Activated CD4-positive, alpha-beta T cell treated with anti-CD3 and anti-CD28 coated beads, Interleukin-2, Interleukin-6, amounts not matched to agents 100 ng/mL and 50 ng/mL, durations not matched to agents 16 hours and 8 hours (primary cell): ENCODE data around the gene C16orf96.
A peak's percentile ranks its signal among the peaks of the same experiment; 100 is the strongest.

Experiments
- DNase-seq: peaks from one replicate; pipeline ENCODE4 v3.0.0-alpha.2; 2020

C16orf96 gene

DNA sequence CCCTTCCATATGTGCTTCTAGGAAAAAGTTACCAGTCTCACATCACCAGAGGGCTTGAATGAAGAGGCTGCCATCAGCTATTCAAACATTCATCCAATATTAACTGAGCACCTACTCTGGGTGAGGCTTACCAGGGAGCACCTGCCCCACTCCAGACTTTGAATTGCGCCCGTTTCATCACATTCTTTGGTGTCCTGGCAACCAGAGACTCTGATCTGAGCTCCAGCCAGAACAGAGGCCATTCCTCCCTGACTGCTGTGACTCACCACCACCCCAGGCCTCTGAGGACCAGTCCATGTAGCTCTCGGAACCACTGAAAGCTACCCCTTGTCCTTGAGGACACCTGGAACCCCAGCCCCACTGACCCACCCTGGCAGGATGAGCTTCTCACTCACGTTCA, at the start of gene C16orf96:
Gene C16orf96, plus strand, starts transcription at position 229 of the 400 bp plus-strand sequence. Its CDS starts 150 bp downstream, at position 379.
- no peak for DNase-seq

DNA sequence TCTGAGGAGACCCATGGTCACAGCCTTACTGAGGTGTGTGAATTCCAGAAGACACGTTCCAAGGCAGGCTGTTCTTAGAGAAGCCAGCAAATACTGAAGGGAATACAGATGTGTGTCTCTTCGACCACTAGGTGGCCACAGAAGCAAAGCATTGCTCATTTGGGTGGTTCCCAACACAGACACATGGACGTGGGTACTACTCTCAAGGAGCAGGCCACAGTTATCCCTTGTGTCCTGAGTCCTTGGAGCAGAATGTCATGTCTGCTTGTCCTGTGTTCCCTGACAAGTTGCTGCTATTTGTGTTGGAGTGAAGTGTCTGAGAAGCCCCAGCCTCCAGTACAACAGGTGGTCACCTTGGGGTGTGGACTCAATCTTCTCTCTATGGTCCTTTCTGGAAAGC, 49.7 kb upstream of the C16orf96 start:
- peak; percentile 73 for DNase-seq

DNA sequence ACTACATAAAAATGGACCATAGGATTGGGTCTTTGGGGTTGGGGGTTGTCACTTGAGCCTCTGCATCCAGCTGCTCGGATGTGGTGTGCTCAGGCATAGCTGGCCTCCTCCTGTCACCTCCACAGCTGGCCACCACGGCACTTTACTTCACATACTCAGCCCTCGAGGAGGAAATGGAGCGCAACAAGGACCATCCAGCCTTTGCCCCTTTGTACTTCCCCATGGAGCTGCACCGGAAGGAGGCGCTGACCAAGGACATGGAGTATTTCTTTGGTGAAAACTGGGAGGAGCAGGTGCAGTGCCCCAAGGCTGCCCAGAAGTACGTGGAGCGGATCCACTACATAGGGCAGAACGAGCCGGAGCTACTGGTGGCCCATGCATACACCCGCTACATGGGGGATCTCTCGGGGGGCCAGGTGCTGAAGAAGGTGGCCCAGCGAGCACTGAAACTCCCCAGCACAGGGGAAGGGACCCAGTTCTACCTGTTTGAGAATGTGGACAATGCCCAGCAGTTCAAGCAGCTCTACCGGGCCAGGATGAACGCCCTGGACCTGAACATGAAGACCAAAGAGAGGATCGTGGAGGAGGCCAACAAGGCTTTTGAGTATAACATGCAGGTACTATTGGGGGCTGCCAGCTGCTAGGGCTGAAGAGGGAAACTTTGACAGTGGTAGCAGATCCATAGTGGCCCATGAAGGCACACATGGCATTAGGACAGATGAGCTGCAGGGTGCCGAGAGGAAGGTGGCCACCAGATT, 48.4 kb upstream of the C16orf96 start:
- DNase-seq: no peak

DNA sequence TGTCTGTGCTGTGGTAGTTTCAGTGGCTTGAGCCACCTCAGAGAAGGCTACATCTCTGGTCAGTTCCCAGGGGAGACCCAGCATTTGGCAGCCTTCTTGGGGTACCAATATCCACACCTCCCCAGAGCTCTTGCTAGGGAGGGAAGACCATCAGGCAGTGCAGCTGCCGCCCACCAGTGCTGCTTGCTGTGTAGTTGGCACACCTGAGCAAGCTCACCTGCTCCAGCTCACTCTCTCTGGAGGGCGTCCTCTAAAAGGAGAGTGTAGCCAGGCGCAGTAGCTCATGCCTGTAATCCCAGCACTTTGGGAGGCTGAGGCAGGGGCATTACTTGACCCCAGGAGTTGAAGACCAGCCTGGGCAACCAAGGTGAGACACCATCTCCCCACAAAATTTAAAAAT, 47.3 kb upstream of the C16orf96 start:
- no peak for DNase-seq

DNA sequence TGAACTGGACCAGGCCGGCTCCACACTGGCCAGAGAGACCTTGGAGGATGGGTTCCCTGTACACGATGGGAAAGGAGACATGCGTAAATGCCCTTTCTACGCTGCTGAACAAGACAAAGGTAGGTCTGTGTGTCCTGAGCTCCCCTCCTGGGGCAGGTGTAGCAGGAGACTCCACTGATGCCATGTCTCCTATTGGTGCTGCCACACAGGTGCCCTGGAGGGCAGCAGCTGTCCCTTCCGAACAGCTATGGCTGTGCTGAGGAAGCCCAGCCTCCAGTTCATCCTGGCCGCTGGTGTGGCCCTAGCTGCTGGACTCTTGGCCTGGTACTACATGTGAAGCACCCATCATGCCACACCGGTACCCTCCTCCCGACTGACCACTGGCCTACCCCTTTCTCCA, 46.7 kb upstream of the C16orf96 start:
- no peak for DNase-seq

DNA sequence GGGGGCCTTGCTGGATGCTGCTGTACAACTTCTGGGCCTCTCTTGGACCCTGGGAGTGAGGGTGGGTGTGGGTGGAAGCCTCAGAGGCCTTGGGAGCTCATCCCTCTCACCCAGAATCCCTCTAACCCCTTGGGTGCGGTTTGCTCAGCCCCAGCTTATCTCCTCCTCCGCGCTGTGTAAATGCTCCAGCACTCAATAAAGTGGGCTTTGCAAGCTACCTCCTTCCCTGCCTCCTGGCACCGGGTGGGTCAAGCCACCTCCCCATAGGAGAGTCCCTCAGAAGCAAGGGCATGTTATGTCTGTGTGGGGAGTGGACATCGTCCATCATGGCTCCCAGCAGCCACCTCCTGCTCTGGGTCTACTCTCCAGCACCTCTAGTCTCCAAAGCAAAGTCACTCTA, 46.0 kb upstream of the C16orf96 start:
- DNase-seq: no peak

DNA sequence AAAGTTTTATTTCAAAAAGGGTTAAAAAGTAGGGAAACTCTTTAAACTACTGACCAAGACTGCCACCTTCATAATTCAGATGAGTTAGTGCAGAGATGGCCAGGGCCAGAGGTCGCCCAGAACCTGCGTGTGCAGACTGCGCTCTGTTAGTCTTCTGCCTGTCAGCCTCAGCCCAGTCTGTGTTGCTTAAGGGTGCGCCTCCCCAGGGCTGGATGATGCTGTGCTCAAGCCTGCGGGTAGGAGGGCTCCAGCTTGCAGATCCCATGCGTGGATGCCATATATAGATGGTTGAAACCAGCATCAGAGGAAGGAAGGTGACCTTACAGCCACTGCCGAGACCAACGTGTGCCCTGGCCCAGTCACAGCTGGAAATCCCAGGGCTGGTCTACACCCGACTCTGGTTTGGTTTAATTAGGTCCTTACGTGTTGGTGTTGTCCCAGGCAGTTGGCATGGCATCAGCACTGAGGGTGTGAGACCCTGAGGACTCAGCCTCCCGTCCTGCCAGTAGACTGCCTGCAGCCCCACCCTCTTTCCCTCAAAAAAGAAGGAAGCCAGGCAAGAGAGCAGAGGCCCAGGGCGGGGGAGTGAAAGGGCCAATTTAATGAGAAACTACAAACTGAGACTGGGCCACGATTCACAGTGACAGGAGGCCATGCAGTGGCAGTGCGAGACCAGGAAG, 45.3 kb upstream of the C16orf96 start:
- DNase-seq: no peak

DNA sequence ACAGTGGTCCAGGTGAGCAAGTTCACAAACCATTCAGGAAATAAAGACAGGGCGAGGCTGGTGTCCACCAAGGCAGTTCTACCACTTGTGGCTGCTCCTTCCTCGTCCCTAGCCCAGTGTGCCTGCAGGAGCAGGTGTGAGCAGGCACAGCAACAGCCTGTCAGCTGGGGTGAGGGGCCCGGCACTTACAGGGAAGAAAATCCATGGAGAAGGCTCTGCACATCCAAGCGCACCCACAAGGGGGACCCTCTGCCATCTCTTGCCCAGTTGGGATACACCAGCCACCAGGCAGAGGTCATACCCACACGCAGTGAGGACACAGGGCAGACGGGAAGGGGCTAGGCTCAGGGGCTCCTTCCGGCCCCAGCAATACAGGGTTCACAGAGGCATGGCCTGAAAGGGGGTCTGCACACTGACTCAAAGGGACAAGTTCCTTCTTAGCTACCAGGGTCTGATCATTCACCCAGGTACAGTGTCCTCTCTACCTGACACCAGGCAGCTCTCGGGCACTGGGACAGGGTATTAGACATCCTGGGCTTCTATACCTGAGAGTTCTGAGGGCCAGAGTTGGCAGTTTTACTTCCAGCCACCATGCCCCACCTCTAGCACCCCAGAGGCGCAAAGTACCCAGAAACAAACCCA, 44.6 kb upstream of the C16orf96 start:
- DNase-seq: no peak

GRCh38 chr16:4512473-4512872, 43.7 kb upstream of the C16orf96 start:
- no peak for DNase-seq

GRCh38 chr16:4513086-4513860, 42.9 kb upstream of the C16orf96 start:
- DNase-seq: no peak

GRCh38 chr16:4513881-4514280, 42.3 kb upstream of the C16orf96 start:
- no peak for DNase-seq

GRCh38 chr16:4514606-4515005, 41.5 kb upstream of the C16orf96 start:
- DNase-seq: no peak

DNA sequence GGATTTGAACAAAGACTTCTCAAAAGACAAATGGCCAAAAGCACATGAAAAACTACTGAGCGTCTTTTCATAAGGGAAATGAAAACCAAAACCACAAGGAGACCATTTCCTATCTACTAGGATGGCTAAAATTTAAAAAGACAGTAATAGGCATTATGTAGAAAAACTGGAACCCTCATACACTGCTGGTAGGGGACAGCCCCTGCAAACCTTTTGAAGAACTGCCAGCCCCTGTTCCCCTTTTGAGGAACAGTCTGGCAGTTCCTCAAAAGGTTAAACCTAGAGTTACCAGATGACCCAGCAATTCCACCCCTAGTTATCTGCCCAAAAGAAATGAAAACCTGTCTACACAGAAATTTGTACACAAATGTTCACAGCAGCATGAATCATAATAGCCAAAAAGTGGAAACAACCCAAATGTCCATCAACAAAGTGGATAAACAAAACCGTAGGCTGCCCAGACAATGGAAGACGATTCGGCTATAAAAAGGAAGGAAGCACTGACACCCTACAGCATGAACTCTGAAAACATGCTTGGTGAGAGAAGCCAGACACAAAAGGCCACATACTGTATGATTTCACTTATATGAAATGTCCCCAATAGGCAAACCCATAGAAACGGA, 40.4 kb upstream of the C16orf96 start:
- peak; percentile 37 for DNase-seq

DNA sequence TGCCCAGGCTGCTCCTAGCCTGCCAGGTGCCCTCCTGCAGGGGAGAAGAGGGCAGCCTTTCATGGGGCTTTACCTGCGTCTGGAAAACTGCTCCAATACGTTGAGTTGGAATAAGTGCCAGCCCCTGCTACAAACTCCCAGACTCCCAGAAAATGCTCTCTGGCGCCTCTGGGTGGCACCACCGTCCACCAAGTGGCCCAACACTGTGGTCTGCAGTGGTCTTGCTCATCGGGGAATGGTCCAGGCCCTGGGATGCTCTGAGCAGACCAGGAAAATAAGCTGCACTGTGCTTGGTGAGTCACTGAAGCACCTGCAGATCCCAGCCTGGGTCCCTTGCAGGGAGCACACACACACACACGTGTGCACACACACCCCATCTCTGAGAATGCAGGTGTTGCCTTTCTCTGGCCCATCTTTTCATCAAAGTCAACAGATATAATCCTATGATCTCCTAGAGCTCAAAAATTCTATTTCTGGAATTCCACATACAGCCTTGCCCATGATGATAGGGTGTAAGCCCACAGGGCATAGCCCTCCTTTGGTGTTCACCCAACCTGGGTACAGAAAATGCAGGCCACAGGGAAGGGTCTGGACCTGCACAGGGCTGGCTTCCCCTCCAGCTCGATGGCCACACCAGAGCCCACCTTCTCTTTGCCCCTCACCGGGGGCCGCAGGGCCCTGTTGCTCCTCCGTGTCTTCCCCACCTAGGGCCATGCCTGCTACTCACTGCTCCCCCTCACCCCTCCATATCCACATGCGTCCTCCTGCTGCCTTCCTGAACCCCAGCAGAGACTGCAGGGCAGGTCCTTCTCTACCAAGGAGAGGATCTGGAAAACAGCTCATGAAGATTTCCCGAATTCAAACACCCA, 38.1 kb upstream of the C16orf96 start:
- DNase-seq: no peak

GRCh38 chr16:4519274-4520058, 36.7 kb upstream of the C16orf96 start:
- no peak for DNase-seq

- DNase-seq: no peak
Observed at GRCh38 chr16:4520913-4521312, 35.2 kb upstream of the C16orf96 start.

DNA sequence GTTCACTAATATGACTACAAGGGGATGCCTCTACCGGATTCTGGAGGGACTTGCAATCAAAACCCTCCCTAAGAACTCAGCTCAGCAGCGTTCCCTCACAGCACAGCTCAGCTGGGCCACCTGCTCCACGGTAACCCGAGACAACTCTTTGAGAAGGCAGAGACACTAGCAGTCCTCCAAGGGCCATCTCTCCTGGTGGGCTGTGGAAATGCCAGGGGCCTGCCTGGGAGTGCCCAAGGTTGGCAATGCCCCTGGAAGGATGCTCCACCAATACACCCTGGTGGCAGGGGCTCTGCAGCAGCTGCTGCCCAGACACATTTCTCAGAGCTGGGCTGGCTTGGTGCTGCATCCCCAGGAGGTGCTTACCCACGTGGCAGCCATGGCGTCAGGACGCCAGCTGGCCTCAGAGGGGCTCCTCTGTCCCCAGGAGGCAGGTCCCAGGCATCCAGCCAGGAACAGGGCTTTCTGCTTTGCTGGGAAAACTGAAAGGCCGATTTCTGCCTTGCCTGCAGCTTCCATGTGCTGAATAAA, 34.0 kb upstream of the C16orf96 start:
- DNase-seq: no peak

DNA sequence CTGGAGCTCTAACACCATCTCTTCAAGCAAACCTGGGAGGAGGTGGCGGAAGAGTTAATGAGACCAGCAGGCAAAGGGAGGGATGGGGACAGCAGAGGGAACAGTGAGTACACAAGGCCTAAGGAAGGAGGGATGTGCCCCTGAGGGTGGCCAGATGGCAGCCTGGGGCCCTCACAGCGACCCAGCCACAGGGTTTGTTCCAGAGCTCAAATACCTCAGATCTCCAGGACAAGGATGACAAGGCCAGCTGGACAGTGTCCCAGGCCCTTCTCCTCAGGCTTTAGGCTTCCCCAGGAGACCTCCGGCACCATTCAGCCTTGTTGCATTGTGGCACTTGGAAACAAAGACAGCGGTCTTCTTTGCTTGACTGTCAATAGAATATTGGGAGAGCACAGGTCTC, 32.5 kb upstream of the C16orf96 start:
- DNase-seq: no peak

GRCh38 chr16:4524571-4524970, 31.6 kb upstream of the C16orf96 start:
- DNase-seq: no peak

- DNase-seq: no peak
Observed at GRCh38 chr16:4525069-4525468, 31.1 kb upstream of the C16orf96 start.
